ENCODE measurements around the gene ZMYM4.
A peak's percentile ranks its signal among the peaks of the same experiment; 100 is the strongest.
"Not testable (repeated sequence)": the region's sequence is repeated elsewhere in the genome, so short reads cannot be mapped to it uniquely, and the experiment has no call there.

Gene ZMYM4

GRCh38 chr1:35331618-35332017 is 63.1 kb downstream of the ZMYM4 start:
- DNase-seq = not testable (repeated sequence)

- no peak for DNase-seq
Measured at GRCh38 chr1:35334485-35334884, 66.0 kb downstream of the ZMYM4 start.

GRCh38 chr1:35340519-35340918 is 72.0 kb downstream of the ZMYM4 start:
- no peak for DNase-seq

DNA sequence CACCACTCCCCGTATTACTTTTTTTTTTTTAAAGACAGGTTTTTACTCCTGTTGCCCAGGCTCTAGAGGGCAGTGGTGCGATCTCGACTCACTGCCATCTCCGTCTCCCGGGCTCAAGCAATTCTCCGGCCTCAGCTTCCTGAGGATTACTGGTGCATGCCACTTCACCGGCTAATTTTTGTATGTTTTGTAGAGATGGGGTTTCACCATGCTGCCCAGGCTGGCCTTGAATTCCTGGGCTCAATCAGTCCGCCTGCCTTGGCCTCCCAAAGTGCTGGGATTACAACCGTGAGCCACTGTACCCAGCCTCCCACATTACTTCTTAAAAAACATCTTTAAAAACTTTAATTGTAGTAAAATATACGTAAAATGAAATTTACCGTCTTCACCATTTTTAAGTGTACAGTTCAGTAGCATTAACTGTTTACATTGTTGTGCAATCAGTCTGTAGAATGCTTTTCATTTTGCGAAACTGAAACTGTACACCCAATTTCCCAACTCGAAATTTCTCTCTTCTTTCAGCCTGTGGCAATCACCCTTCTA is 77.0 kb downstream of the ZMYM4 start:
- no peak for DNase-seq

- DNase-seq = no peak
Measured at GRCh38 chr1:35350872-35351271, 82.4 kb downstream of the ZMYM4 start.

GRCh38 chr1:35359995-35360394 is 91.5 kb downstream of the ZMYM4 start:
- no peak for DNase-seq

GRCh38 chr1:35361638-35362037 is 93.1 kb downstream of the ZMYM4 start:
- no peak for DNase-seq

DNA sequence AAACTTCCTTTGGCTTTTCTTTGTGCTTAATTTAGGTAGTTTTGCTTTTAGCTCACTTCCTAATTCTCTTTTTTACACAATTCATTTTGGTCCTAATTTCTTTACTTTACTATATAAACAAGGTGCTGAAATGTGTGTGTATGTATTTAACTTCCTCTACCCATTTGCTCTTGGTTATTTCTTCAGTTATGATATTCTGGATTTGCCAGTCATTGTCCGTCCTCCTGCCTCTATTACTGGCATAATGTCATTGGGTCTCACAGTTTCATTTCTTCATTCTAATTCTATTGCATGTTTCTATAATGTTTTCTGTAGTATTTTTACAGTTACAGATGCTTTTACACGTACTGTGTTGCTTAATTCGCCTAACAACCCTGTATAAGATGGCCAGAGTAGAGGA is 96.2 kb downstream of the ZMYM4 start:
- DNase-seq = no peak

DNA sequence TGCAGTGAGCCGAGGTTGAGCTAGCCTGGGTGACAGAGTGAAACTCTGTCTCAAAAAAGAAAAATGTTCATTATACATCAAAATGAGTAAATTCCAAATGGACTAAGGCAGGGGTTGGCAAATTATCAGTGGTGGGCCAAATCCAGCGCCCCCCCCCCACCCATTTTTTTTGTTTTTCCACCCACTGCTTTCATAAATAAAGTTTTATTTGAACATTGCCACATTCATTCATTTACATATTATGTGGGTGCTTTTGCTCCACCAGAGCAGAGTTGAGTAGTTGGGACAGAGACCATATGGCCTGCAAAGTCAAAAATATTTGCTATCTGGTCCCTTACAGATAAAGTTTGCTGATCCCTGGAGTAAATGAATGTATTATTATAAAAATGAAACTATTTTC is 99.4 kb downstream of the ZMYM4 start:
- DNase-seq = no peak

GRCh38 chr1:35369922-35370671 is 101.6 kb downstream of the ZMYM4 start:
- DNase-seq = peak; percentile 87

- no peak for DNase-seq
Measured at GRCh38 chr1:35371506-35371905, 103.0 kb downstream of the ZMYM4 start.

GRCh38 chr1:35377555-35377954 is 109.0 kb downstream of the ZMYM4 start:
- DNase-seq = no peak

- DNase-seq = no peak
Measured at GRCh38 chr1:35379317-35380000, 111.0 kb downstream of the ZMYM4 start.

DNA sequence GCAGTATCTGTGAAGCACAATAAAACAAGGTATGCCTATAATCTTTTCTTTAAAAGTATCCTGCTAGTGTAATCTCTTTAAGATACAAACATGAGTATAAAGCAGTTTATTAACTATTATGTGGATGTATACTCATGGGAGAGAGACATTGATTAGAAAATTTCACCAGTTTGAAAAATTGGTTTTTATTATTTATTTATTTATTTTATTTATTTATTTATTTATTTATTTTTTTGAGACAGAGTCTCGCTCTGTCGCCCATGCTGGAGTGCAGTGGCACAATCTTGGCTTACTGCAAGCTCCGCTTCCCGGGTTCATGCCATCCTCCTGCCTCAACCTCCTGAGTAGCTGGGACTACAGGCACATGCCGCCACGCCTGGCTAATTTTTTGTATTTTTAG is 111.6 kb downstream of the ZMYM4 start:
- DNase-seq = not testable (repeated sequence)

- DNase-seq = no peak
Measured at GRCh38 chr1:35382107-35382506, 113.6 kb downstream of the ZMYM4 start.

GRCh38 chr1:35386290-35386689 is 117.8 kb downstream of the ZMYM4 start:
- DNase-seq = no peak

- DNase-seq = no peak
Measured at GRCh38 chr1:35386959-35387358, 118.5 kb downstream of the ZMYM4 start.

GRCh38 chr1:35390600-35391494 is 122.3 kb downstream of the ZMYM4 start:
- no peak for DNase-seq

- DNase-seq = no peak
Measured at GRCh38 chr1:35394386-35394785, 125.9 kb downstream of the ZMYM4 start.

DNA sequence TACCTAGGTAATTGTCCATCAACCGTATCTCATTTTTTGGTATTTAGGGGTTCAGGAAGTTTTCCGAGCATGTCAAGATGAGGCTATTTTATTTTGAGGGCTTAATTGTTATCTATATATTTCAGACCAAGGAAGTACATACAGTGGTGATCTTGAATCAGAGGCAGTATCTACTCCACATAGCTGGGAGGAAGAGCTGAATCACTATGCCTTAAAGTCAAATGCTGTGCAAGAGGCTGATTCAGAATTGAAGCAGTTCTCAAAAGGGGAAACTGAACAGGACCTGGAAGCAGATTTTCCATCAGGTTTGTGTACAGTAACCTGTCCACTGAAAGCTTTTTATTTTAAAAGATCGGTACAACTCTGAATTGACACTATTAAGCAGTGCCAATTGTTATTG is 130.2 kb downstream of the ZMYM4 start:
- DNase-seq = no peak

DNA sequence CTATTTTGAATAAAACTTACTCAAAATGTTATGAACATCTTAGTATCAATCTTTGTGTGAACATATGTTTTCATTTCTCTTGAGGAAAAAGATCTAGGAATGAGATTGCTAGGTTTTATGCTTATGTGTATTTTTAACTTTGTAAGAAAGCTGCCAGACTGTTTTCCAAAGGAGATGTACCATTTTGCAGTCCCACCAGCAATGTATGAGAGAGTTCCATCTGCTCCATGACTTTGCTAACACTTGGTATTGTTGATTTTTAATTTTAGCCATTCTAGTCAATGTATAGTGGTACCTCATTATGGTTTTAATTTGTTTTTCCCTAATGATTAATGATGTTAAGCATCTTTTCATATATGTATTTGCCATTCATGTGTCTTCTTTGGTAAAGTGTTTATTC is 132.5 kb downstream of the ZMYM4 start:
- DNase-seq = no peak

- DNase-seq = no peak
Measured at GRCh38 chr1:35406103-35406502, 137.6 kb downstream of the ZMYM4 start.

- DNase-seq = no peak
Measured at GRCh38 chr1:35407743-35408142, 139.2 kb downstream of the ZMYM4 start.
